ENCODE measurements around the gene TOMM5.

DNA sequence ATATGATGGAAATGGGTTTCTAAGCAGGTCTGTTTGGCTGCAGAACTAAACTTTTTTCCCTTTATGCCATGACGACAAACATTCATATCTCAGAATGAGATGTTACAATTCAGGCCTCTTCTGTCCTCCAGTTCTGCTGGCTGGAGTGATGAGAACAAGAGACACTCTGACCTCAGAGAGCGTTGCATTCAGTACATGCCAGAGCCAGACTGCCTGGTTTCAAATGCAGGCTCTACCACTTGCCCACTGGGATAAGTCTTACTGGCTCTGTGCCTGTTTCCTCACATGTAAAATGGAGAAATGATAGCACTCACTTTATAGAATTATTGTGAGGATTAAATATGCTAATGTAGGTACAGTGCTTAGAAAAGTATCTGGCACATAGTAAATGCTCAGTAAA lies 24.8 kb upstream of the TOMM5 start:
- TF ChIP-seq EP300 (IDR thresholded peaks at IDR 0.05), result no peak
- no peak for TF ChIP-seq JUN (IDR thresholded peaks at IDR 0.05)
- TF ChIP-seq, protein P1, sequence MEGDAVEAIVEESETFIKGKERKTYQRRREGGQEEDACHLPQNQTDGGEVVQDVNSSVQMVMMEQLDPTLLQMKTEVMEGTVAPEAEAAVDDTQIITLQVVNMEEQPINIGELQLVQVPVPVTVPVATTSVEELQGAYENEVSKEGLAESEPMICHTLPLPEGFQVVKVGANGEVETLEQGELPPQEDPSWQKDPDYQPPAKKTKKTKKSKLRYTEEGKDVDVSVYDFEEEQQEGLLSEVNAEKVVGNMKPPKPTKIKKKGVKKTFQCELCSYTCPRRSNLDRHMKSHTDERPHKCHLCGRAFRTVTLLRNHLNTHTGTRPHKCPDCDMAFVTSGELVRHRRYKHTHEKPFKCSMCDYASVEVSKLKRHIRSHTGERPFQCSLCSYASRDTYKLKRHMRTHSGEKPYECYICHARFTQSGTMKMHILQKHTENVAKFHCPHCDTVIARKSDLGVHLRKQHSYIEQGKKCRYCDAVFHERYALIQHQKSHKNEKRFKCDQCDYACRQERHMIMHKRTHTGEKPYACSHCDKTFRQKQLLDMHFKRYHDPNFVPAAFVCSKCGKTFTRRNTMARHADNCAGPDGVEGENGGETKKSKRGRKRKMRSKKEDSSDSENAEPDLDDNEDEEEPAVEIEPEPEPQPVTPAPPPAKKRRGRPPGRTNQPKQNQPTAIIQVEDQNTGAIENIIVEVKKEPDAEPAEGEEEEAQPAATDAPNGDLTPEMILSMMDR (IDR thresholded peaks at IDR 0.05), result no peak
- no peak for TF ChIP-seq POLR2A (IDR thresholded peaks at IDR 0.05; ENCODE audit: low read length)
- TF ChIP-seq, protein P2, sequence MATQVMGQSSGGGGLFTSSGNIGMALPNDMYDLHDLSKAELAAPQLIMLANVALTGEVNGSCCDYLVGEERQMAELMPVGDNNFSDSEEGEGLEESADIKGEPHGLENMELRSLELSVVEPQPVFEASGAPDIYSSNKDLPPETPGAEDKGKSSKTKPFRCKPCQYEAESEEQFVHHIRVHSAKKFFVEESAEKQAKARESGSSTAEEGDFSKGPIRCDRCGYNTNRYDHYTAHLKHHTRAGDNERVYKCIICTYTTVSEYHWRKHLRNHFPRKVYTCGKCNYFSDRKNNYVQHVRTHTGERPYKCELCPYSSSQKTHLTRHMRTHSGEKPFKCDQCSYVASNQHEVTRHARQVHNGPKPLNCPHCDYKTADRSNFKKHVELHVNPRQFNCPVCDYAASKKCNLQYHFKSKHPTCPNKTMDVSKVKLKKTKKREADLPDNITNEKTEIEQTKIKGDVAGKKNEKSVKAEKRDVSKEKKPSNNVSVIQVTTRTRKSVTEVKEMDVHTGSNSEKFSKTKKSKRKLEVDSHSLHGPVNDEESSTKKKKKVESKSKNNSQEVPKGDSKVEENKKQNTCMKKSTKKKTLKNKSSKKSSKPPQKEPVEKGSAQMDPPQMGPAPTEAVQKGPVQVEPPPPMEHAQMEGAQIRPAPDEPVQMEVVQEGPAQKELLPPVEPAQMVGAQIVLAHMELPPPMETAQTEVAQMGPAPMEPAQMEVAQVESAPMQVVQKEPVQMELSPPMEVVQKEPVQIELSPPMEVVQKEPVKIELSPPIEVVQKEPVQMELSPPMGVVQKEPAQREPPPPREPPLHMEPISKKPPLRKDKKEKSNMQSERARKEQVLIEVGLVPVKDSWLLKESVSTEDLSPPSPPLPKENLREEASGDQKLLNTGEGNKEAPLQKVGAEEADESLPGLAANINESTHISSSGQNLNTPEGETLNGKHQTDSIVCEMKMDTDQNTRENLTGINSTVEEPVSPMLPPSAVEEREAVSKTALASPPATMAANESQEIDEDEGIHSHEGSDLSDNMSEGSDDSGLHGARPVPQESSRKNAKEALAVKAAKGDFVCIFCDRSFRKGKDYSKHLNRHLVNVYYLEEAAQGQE (IDR thresholded peaks at IDR 0.05), result no peak
- no peak for TF ChIP-seq NPAS2 (CRISPR knock-in tag; IDR thresholded peaks at IDR 0.05; ENCODE audit: borderline replicate concordance)

All from A549 (cell line).